ENCODE results near the gene ABHD17B. TPM values are rescaled to one million over a fixed set of nuclear protein-coding genes. Genes with fewer than 3 reads are reported as not detected.
"Not testable (repeated sequence)": the region's sequence is repeated elsewhere in the genome, so short reads cannot be mapped to it uniquely, and the experiment has no call there.

Gene ABHD17B
- total and polyA plus RNA-seq, 3 experiments from 2014 or later, result 17.0 to 26.6 (median 17.3) TPM

DNA sequence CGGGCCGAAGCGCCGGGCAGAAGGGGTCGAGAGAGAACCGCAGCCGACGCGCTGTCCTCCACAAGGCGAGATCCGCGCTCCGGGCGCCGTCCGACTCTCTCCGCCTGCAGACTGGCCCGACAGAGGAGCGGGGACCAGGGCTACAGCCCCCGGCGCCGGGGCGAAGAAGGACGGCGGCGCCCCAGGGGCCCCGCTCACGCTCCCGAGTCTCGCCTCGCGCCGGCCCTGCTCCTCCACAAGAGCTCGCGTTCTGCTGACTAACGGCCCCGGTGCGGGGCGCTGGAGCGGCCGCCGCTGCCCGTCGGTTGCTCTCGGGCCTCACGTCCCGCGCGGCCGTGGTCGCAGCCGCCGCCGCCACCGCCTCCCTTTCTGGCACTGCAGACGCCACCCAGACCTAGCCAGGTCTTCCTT is 338 bp downstream of the ABHD17B start:
- POLR2A ChIA-PET, result interaction anchor here (1.3 to 1.4 kb wide), 3 partner anchors 128 to 454 kb away, joined by 4 to 5 read pairs (median 4); partner anchors contain the start of gene ZFAND5
- Mint-ChIP-seq H3K36me3 (peaks cover 0 to 25% (median 0%) of the 10 kb centered on the region in 3 donors), H3K4me3 (peak overlapping the region; percentile 97 to 100 (median 100)), H3K27me3 (peaks cover 0 to 2% of the 10 kb centered on the region in 2 donors), H3K4me1 (peaks cover 66 to 82% (median 80%) of the 10 kb centered on the region in 3 donors), H3K27ac (peak overlapping the region; percentile 79 to 98 (median 96)), H3K9me3 (no peaks in the 10 kb centered on the region)
- no peaks in the 10 kb centered on the region for H3K36me3 ChIP-seq (ENCODE audit: insufficient read depth, low read length)
- peaks cover 28% of the 10 kb centered on the region for H3K4me1 ChIP-seq (ENCODE audit: insufficient read depth, low read length)
- H3K4me3 ChIP-seq (ENCODE audit: low read length), result peak overlapping the region; percentile 93
- CTCF ChIA-PET, result interaction anchor here (0.9 to 1.9 kb wide), 7 partner anchors 8 to 229 kb away, joined by 3 to 8 read pairs (median 3); no protein-coding TSS in a partner anchor
- DNase-seq, result no peak
- H3K27ac ChIP-seq (ENCODE audit: low read depth, low read length), result peak overlapping the region; percentile 74
- no peaks in the 10 kb centered on the region for H3K27me3 ChIP-seq (ENCODE audit: insufficient read depth, low read length, poor library complexity, severe bottlenecking)
- no peaks in the 10 kb centered on the region for H3K9me3 ChIP-seq (ENCODE audit: low read length)

DNA sequence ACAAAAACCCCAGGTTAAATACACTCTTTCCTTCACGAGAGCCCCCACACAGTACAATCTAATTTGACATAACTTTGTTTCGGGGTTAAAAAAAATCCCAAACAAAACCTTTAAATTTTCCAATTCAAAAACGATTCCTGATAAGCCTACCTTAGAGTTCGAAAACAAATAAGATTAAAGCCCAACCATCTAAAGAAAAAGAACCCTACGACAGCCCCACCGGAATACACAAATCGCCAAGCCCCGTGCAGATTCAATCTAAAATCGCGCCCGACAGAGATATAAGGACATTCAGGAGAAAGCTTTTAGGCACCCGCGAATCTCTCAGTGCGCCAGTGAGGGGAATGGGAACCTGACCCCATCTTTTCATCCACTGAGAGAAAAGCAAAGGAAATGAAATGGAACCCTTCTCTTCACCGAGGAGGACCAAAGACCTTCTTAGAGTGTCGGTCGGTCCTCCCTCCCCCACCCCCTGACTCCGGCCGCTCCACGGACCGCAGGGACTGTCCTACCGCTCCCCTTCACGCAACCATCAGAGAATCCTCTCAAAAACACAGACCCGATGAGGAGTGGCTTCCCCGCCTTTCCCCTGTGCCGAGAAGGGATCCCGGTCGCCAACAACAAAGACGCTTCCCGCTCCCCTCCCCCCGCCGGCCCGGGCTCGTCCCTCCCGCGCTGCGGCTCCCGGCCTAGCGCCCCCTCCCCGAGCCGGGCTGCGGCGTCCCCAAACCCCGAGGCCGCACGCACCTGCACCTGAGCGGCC is 925 bp downstream of the ABHD17B start:
- Histone ChIP-seq H3K4me1 (ENCODE audit: insufficient read depth, low read length) (peaks cover 28% of the 10 kb centered on the region), H3K9me3 (ENCODE audit: low read length) (no peaks in the 10 kb centered on the region), H3K27ac (ENCODE audit: low read depth, low read length) (peak overlapping the region; percentile 74), H3K36me3 (ENCODE audit: insufficient read depth, low read length) (no peaks in the 10 kb centered on the region), H3K4me3 (ENCODE audit: low read length) (peak overlapping the region; percentile 93), H3K27me3 (ENCODE audit: insufficient read depth, low read length, poor library complexity, severe bottlenecking) (no peaks in the 10 kb centered on the region)
- peaks cover 0 to 2% of the 10 kb centered on the region in 2 donors for H3K27me3 Mint-ChIP-seq
- peak overlapping the region; percentile 97 to 100 (median 100) for H3K4me3 Mint-ChIP-seq
- DNase-seq, result peak; percentile 11 to 50 (median 19)
- H3K27ac Mint-ChIP-seq, result peak overlapping the region; percentile 56 to 90 (median 70)
- peaks cover 64 to 84% (median 81%) of the 10 kb centered on the region in 3 donors for H3K4me1 Mint-ChIP-seq
- POLR2A ChIA-PET, result interaction anchor here (1.3 kb wide), 2 partner anchors 225 to 455 kb away, joined by 4 to 5 read pairs; partner anchors contain the start of gene ZFAND5
- peaks cover 0 to 27% (median 0%) of the 10 kb centered on the region in 3 donors for H3K36me3 Mint-ChIP-seq
- CTCF ChIA-PET, result no interaction called here
- H3K9me3 Mint-ChIP-seq, result no peaks in the 10 kb centered on the region

DNA sequence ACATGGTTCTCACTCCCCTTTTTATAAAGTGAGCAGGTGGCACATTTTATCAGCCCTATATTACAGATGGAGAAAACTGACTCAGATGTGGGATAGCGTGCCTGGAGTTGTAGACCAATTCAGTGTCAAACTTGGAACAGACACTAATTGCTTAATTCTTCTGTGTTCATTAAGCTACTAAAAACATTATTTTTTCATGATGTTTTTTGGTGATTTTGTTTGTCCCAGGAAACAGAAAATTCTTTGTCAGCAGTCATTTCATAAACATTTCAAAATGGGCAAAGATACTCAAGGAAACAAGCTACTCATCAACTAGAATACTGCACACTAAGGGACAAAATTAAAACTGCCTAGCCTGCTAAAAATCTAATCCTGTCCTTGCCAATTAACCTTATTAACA is 2.2 kb downstream of the ABHD17B start:
- POLR2A ChIA-PET, result no interaction called here
- no peak overlapping the region for H3K27ac ChIP-seq (ENCODE audit: low read depth, low read length)
- CTCF ChIA-PET, result interaction anchor here (0.7 kb wide), 1 partner anchor 128 kb away, joined by 3 read pairs; no protein-coding TSS in a partner anchor
- peaks cover 34% of the 10 kb centered on the region for H3K4me1 ChIP-seq (ENCODE audit: insufficient read depth, low read length)
- no peaks in the 10 kb centered on the region for H3K36me3 ChIP-seq (ENCODE audit: insufficient read depth, low read length)
- H3K27me3 ChIP-seq (ENCODE audit: insufficient read depth, low read length, poor library complexity, severe bottlenecking), result no peaks in the 10 kb centered on the region
- Mint-ChIP-seq H3K9me3 (no peaks in the 10 kb centered on the region), H3K36me3 (peaks cover 0 to 27% (median 0%) of the 10 kb centered on the region in 3 donors), H3K4me1 (peaks cover 63 to 84% (median 81%) of the 10 kb centered on the region in 3 donors), H3K27ac (peak overlapping the region in 2 of 8 donors; percentile 56 to 77), H3K27me3 (peaks cover 0 to 2% of the 10 kb centered on the region in 2 donors), H3K4me3 (peak overlapping the region; percentile 97 to 100 (median 100))
- peak overlapping the region; percentile 93 for H3K4me3 ChIP-seq (ENCODE audit: low read length)
- no peak for DNase-seq
- H3K9me3 ChIP-seq (ENCODE audit: low read length), result no peaks in the 10 kb centered on the region

DNA sequence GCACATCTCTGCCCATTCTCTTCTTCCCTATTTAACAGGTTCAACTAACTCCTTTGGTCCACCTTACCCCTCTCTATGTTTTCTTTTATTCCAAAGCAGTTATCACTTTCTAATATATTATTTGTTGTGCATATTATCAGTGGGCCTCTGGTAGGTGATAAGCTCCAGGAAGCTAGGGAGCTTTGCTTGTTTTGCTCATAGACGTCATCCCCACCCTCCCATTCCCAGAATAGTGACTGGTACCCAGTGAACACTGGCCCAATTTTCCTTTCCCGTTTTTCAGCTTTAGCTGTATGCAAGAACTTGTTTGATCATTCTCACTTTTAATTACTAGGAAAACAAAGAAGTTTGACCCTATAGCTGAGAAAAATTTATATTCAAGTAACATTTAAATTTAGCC is 6.9 kb downstream of the ABHD17B start:
- Histone ChIP-seq H3K36me3 (ENCODE audit: insufficient read depth, low read length) (no peaks in the 10 kb centered on the region), H3K27ac (ENCODE audit: low read depth, low read length) (no peak overlapping the region), H3K4me1 (ENCODE audit: insufficient read depth, low read length) (peaks cover 26% of the 10 kb centered on the region), H3K27me3 (ENCODE audit: insufficient read depth, low read length, poor library complexity, severe bottlenecking) (no peaks in the 10 kb centered on the region), H3K9me3 (ENCODE audit: low read length) (no peaks in the 10 kb centered on the region), H3K4me3 (ENCODE audit: low read length) (no peak overlapping the region)
- no peak overlapping the region for H3K4me3 Mint-ChIP-seq
- DNase-seq, result no peak
- H3K36me3 Mint-ChIP-seq, result peaks cover 0 to 7% (median 0%) of the 10 kb centered on the region in 3 donors
- no peak overlapping the region for H3K27ac Mint-ChIP-seq
- POLR2A ChIA-PET, result no interaction called here
- CTCF ChIA-PET, result no interaction called here
- peaks cover 58 to 93% (median 88%) of the 10 kb centered on the region in 3 donors for H3K4me1 Mint-ChIP-seq
- no peaks in the 10 kb centered on the region for H3K27me3 Mint-ChIP-seq
- no peaks in the 10 kb centered on the region for H3K9me3 Mint-ChIP-seq

DNA sequence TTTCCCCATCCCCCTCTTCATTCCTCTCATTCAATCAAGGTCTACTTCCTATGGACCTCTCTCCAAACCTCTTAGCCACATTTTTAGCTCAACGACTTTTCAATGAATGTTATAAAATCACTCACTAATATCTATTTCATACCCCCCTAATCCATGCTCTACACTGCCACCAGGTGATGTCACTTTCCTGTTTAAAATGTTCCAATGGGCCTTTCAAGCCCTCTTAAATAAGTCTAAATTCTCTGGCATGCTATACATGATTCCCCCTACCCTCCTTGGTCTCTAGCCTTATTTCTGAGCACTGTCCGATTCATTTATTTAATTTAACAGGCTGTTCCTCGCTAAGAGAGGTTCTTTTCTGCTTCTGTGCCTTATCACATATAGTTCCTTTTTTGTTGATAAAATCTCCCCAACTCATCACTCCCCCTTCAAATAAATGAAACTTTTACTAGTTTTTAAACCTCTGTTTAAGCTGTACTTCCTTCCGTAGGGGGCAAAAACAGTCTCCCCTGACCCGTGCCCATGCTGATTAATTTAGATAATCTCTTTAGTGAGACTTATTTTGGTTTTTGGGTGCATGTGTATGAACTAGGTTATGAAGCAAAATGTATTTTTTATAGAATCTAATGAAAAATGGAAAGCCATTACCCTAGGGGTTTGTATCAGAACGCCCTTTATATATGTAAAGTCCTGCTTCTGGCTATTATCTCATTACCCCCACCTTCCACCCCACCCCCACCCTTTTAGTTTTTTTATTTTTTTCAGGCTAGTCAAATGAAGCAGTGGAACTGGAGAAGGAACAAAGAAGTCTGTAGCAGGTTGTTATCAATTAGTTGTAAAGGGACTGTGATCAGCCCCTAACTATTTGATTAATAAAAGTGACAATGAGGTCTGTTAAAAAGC is 9.0 kb downstream of the ABHD17B start:
- peaks cover 63 to 93% (median 89%) of the 10 kb centered on the region in 3 donors for H3K4me1 Mint-ChIP-seq
- POLR2A ChIA-PET, result no interaction called here
- peaks cover 0 to 7% (median 1%) of the 10 kb centered on the region in 3 donors for H3K36me3 Mint-ChIP-seq
- Histone ChIP-seq H3K36me3 (ENCODE audit: insufficient read depth, low read length) (no peaks in the 10 kb centered on the region), H3K4me3 (ENCODE audit: low read length) (no peak overlapping the region), H3K9me3 (ENCODE audit: low read length) (no peaks in the 10 kb centered on the region), H3K27ac (ENCODE audit: low read depth, low read length) (no peak overlapping the region), H3K27me3 (ENCODE audit: insufficient read depth, low read length, poor library complexity, severe bottlenecking) (no peaks in the 10 kb centered on the region), H3K4me1 (ENCODE audit: insufficient read depth, low read length) (peaks cover 37% of the 10 kb centered on the region)
- peak overlapping the region in 5 of 7 donors; percentile 5 to 59 (median 21) for H3K4me3 Mint-ChIP-seq
- no peaks in the 10 kb centered on the region for H3K9me3 Mint-ChIP-seq
- peak overlapping the region in 6 of 8 donors; percentile 0 to 77 (median 11) for H3K27ac Mint-ChIP-seq
- CTCF ChIA-PET, result interaction anchor here (1.6 kb wide), 1 partner anchor 10 kb away, joined by 4 read pairs; the partner anchor contains the start of genes ABHD17B and C9orf85
- no peaks in the 10 kb centered on the region for H3K27me3 Mint-ChIP-seq
- no peak for DNase-seq

DNA sequence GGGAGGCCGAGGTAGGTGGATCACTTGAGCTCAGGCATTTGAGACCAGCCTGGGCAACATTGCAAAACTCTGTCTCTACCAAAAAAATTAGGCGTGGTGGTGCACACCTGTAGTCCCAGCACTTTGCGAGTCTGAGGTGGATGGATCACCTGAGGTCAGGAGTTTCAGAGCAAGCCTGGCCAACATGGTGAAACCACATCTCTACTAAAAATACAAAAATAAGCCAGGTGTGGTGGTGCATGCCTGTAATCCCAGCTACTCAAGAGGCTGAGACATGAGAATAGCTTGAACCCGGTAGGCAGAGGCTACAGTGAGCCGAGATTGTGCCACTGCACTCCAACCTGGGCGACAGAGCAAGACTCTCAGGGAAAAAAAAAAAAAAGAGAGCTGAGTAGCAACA is 12.2 kb downstream of the ABHD17B start:
- H3K36me3 Mint-ChIP-seq; H3K36me3 ChIP-seq (ENCODE audit: insufficient read depth, low read length); H3K27ac ChIP-seq (ENCODE audit: low read depth, low read length); H3K27me3 ChIP-seq (ENCODE audit: insufficient read depth, low read length, poor library complexity, severe bottlenecking); DNase-seq; H3K9me3 ChIP-seq (ENCODE audit: low read length); H3K9me3 Mint-ChIP-seq; H3K27me3 Mint-ChIP-seq; H3K4me3 ChIP-seq (ENCODE audit: low read length): not testable (repeated sequence)
- POLR2A ChIA-PET, result interaction anchor here (1.1 kb wide), 1 partner anchor 13 kb away, joined by 3 read pairs; the partner anchor contains the start of genes ABHD17B and C9orf85
- CTCF ChIA-PET, result interaction anchor here (0.7 kb wide), 1 partner anchor 26 kb away, joined by 3 read pairs; no protein-coding TSS in a partner anchor
- H3K4me1 Mint-ChIP-seq, result peaks cover 74 to 95% (median 88%) of the 10 kb centered on the region in 3 donors
- peak overlapping the region in 5 of 8 donors; percentile 27 to 70 (median 64) for H3K27ac Mint-ChIP-seq
- H3K4me3 Mint-ChIP-seq, result peak overlapping the region in 6 of 7 donors; percentile 13 to 65 (median 39)
- H3K4me1 ChIP-seq (ENCODE audit: insufficient read depth, low read length), result peaks cover 52% of the 10 kb centered on the region

DNA sequence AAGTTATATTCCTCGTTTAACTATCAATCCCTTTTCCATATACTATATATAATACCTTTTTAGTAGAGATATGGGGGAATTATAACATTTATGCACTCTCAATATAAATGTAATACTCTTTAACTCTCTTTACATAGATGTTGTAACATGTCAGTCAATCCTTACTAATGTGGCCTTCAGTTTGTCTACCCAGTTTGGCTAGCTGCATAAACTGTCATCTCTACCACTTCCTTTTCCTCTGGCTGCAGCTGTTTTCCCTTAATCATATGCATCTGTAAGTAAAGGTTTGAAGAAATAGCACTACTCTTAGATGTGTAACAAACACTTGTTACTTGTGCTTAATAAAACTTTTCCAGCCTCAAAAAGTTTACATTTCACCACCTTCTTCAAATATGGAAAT is 13.4 kb downstream of the ABHD17B start:
- Histone ChIP-seq H3K27me3 (ENCODE audit: insufficient read depth, low read length, poor library complexity, severe bottlenecking) (no peaks in the 10 kb centered on the region), H3K4me1 (ENCODE audit: insufficient read depth, low read length) (peaks cover 52% of the 10 kb centered on the region), H3K9me3 (ENCODE audit: low read length) (no peaks in the 10 kb centered on the region), H3K36me3 (ENCODE audit: insufficient read depth, low read length) (no peaks in the 10 kb centered on the region), H3K27ac (ENCODE audit: low read depth, low read length) (no peak overlapping the region), H3K4me3 (ENCODE audit: low read length) (no peak overlapping the region)
- Mint-ChIP-seq H3K36me3 (peaks cover 0 to 1% (median 0%) of the 10 kb centered on the region in 3 donors), H3K9me3 (no peaks in the 10 kb centered on the region), H3K27ac (peak overlapping the region; percentile 2 to 87 (median 74)), H3K4me3 (peak overlapping the region; percentile 3 to 81 (median 59)), H3K4me1 (peaks cover 73 to 94% (median 87%) of the 10 kb centered on the region in 3 donors), H3K27me3 (no peaks in the 10 kb centered on the region)
- POLR2A ChIA-PET, result no interaction called here
- CTCF ChIA-PET, result interaction anchor here (1.5 to 2.6 kb wide), 2 partner anchors 10 to 78 kb away, joined by 4 to 11 read pairs; no protein-coding TSS in a partner anchor
- DNase-seq, result peak in 2 of 5 donors; percentile 19 to 22
